ENCODE measurements around the gene HRH4. TPM values are rescaled to one million over a fixed set of nuclear protein-coding genes. Genes with fewer than 3 reads are reported as not detected.

HRH4 gene
- total RNA-seq, 1 experiment from 2014 or later, result not detected

- Mint-ChIP-seq H3K9me3 (peaks cover 0 to 2% of the 10 kb centered on the region in 2 experiments; a peak in 1 of 5 replicates), H3K4me3 (no peak overlapping the region), H3K27ac (no peak overlapping the region), H3K4me1 (peaks cover 9 to 11% of the 10 kb centered on the region in 2 experiments), H3K36me3 (ENCODE audit: insufficient read depth in 1 of 3, low read depth in 3 of 3) (no peaks in the 10 kb centered on the region), H3K27me3 (ENCODE audit: low read depth) (no peaks in the 10 kb centered on the region; the same call in 1 of the 2 replicates)
- DNase-seq, result no peak
- no peak overlapping the region for H3K4ac ChIP-seq (ENCODE audit: low read depth, low read length)
- no peaks in the 10 kb centered on the region for H3K27me3 ChIP-seq (ENCODE audit: insufficient read depth, low read length)
- no peak overlapping the region for H3K4me2 ChIP-seq (ENCODE audit: insufficient read depth, insufficient read length, low read length)
- no peak overlapping the region for H4K8ac ChIP-seq (replicated peaks; ENCODE audit: insufficient read length, low read depth, low read length)
- H2BK120ac ChIP-seq (ENCODE audit: low read depth, low read length, poor library complexity, severe bottlenecking), result no peak overlapping the region
- no peaks in the 10 kb centered on the region for H3K23me2 ChIP-seq (ENCODE audit: insufficient read length, low read depth, low read length, poor library complexity, severe bottlenecking)
- H3K4me1 ChIP-seq (ENCODE audit: insufficient read depth, low read length), result no peaks in the 10 kb centered on the region; the same call in 1 of the 2 replicates
- no peak overlapping the region for H2BK20ac ChIP-seq (ENCODE audit: low read depth, low read length, poor library complexity, severe bottlenecking)
- no CpG with 5 or more reads among the region's 7 CpGs for WGBS (ENCODE audit: extremely low coverage, insufficient read length, low lambda C conversion rate)
- no peak overlapping the region for H3K18ac ChIP-seq (ENCODE audit: insufficient read length, low read depth, low read length)
- no peak overlapping the region for H2BK15ac ChIP-seq (ENCODE audit: low read depth, low read length)
- H2BK5ac ChIP-seq (ENCODE audit: insufficient read length, low read length), result no peak overlapping the region
- no peak overlapping the region for H4K91ac ChIP-seq (ENCODE audit: insufficient read length, low read depth, low read length)
- H2AFZ ChIP-seq (ENCODE audit: low read length), result no peak overlapping the region
- H2AK5ac ChIP-seq (ENCODE audit: insufficient read length, low read length), result no peak overlapping the region
- no peak overlapping the region for H3K23ac ChIP-seq (ENCODE audit: insufficient read length, low read depth, low read length)
- no peaks in the 10 kb centered on the region for H3K79me1 ChIP-seq (ENCODE audit: insufficient read depth, low read depth, low read length, poor library complexity, severe bottlenecking)
- H3T11ph ChIP-seq (ENCODE audit: low read length), result no peak overlapping the region
- H3K27ac ChIP-seq (ENCODE audit: insufficient read length, low read depth, low read length), result no peak overlapping the region
- no peaks in the 10 kb centered on the region for H3K9me3 ChIP-seq (ENCODE audit: control insufficient read depth, low read depth, low read length)
- H3K14ac ChIP-seq (ENCODE audit: insufficient read depth, low read length), result no peak overlapping the region
- no peak overlapping the region for H3K9ac ChIP-seq (ENCODE audit: extremely low read depth, insufficient read length, low read length)
- no peak overlapping the region for H4K5ac ChIP-seq (ENCODE audit: insufficient read length, low read depth, low read length)
- no peaks in the 10 kb centered on the region for H3K79me2 ChIP-seq (ENCODE audit: insufficient read depth, low read length)
- no peaks in the 10 kb centered on the region for H4K20me1 ChIP-seq (ENCODE audit: control insufficient read depth, insufficient read depth, insufficient read length)
- no peak overlapping the region for H3K56ac ChIP-seq (ENCODE audit: insufficient read length, low read depth, low read length)
- no peak for TF ChIP-seq CTCF (conservative IDR thresholded peaks at IDR 0.05)
- H2BK12ac ChIP-seq (ENCODE audit: insufficient read length, low read depth, low read length), result no peak overlapping the region
These were observed 5.0 kb downstream of the HRH4 start for GRCh38 chr18:24465486-24465885.

Measured in H9 (cell line).